ENCODE data around the gene KBTBD4. TPM values are rescaled to one million over a fixed set of nuclear protein-coding genes. Genes with fewer than 3 reads are reported as not detected.

KBTBD4 gene
- total and polyA plus RNA-seq, 2 of the 8 experiments (the other 6 are each of a cell fraction or from before 2014, with no cell fraction given), result 12.0 to 19.5 TPM

GRCh38 chr11:47578524-47579494, at the start of gene KBTBD4, which contains the start of gene NDUFS3 (continued):
- TF ChIP-seq BACH1 (IDR thresholded peaks at IDR 0.05; ENCODE audit: low read length) (no peak), USF2 (IDR thresholded peaks at IDR 0.05; ENCODE audit: low read length) (no peak), YY1 (IDR thresholded peaks at IDR 0.05; ENCODE audit: low read depth, low read length) (peak; percentile 97), SIRT6 (IDR thresholded peaks at IDR 0.05; ENCODE audit: low read length) (no peak), FOSL1 (IDR thresholded peaks at IDR 0.05; ENCODE audit: insufficient read depth, low read depth, low read length) (no peak), RAD21 (IDR thresholded peaks at IDR 0.05 in 1 of 2, conservative IDR thresholded peaks at IDR 0.05 in 1 of 2; ENCODE audit: low read depth in 2 of 2, low read length in 2 of 2) (peak in 1 of 2 experiments; percentile 8; a peak in 1 of 4 replicates), BRCA1 (IDR thresholded peaks at IDR 0.05; ENCODE audit: low read depth, low read length) (0 out of 2 replicates have a peak, but pooled peaks have one; percentile 30), SP4 (IDR thresholded peaks at IDR 0.05; ENCODE audit: low read length) (peak; percentile 74; the same call in 1 of the 2 replicates), POLR2AphosphoS5 (IDR thresholded peaks at IDR 0.05; ENCODE audit: low read depth, low read length) (peak; percentile 93), GTF2F1 (IDR thresholded peaks at IDR 0.05; ENCODE audit: borderline replicate concordance, low read depth, low read length) (peak; percentile 92), ZNF274 (IDR thresholded peaks at IDR 0.05; ENCODE audit: borderline replicate concordance, extremely low read depth, low read length) (no peak), TCF12 (IDR thresholded peaks at IDR 0.05; ENCODE audit: low read depth, low read length) (peak; percentile 68; the same call in 1 of the 2 replicates), POLR2A (IDR thresholded peaks at IDR 0.05; ENCODE audit: control extremely low read depth in 1 of 2, low read depth in 2 of 2, low read length in 2 of 2) (peak; percentile 38 to 91), RXRA (IDR thresholded peaks at IDR 0.05; ENCODE audit: insufficient read depth, low read depth, low read length) (no peak), TBP (IDR thresholded peaks at IDR 0.05; ENCODE audit: low read depth, low read length) (peak; percentile 96), TAF1 (IDR thresholded peaks at IDR 0.05; ENCODE audit: low read depth, low read length) (peak; percentile 99), SP1 (IDR thresholded peaks at IDR 0.05; ENCODE audit: low read depth, low read length) (peak; percentile 76), RFX5 (IDR thresholded peaks at IDR 0.05; ENCODE audit: borderline replicate concordance, low read depth, low read length) (no peak), RBBP5 (IDR thresholded peaks at IDR 0.05; ENCODE audit: borderline replicate concordance, low read depth, low read length) (peak; percentile 98), MAFK (IDR thresholded peaks at IDR 0.05; ENCODE audit: low read depth, low read length) (peak; percentile 8; the same call in 1 of the 2 replicates), MAX (IDR thresholded peaks at IDR 0.05) (peak; percentile 73), CHD1 (IDR thresholded peaks at IDR 0.05; ENCODE audit: low read depth, low read length) (0 out of 2 replicates have a peak, but pooled peaks have one; percentile 44), SAP30 (IDR thresholded peaks at IDR 0.05; ENCODE audit: insufficient read depth, insufficient replicate concordance, low read length) (peak; percentile 79)
